OCI-LY1 (cell line): ENCODE results near the gene ZG16B.

Experiments used
- H2AFZ ChIP-seq: fragments of 200-600 bp; sonication (generic), shearing (Covaris generic); 2 replicates; pipeline ENCODE4 v1.6.0; 2014; ENCODE audit warnings: antibody characterized with exemption, mild to moderate bottlenecking, low read length
- H3F3A ChIP-seq: fragments of 200-600 bp; sonication (generic), shearing (Covaris generic); 2 replicates; pipeline ENCODE4 v1.6.0; 2014; ENCODE audit warnings: mild to moderate bottlenecking, antibody characterized with exemption, low read length, moderate library complexity; ENCODE audit not compliant: insufficient read depth
- H3K27ac ChIP-seq: fragments of 200-600 bp; sonication (generic); 2 replicates; pipeline ENCODE4 v1.5.1; 2014; ENCODE audit warnings: low read length, mixed run types, mild to moderate bottlenecking, low read depth; ENCODE audit not compliant: poor library complexity, severe bottlenecking
- H3K27me3 ChIP-seq: fragments of 200-600 bp; sonication (generic); 2 replicates; pipeline ENCODE4 v1.6.0; 2014; ENCODE audit warnings: antibody characterized with exemption, mild to moderate bottlenecking, low read length, moderate library complexity; ENCODE audit not compliant: insufficient read depth
- H3K36me3 ChIP-seq: fragments of 200-600 bp; sonication (generic); 2 replicates; pipeline ENCODE4 v1.6.1; 2014; ENCODE audit warnings: mild to moderate bottlenecking, antibody characterized with exemption, low read length, moderate library complexity, mixed read lengths; ENCODE audit not compliant: insufficient read depth
- H3K4me1 ChIP-seq: fragments of 200-600 bp; sonication (generic); 2 replicates; pipeline ENCODE4 v1.5.1; 2014; ENCODE audit warnings: mild to moderate bottlenecking, low read length, moderate library complexity; ENCODE audit not compliant: insufficient read depth, severe bottlenecking
- H3K4me2 ChIP-seq: fragments of 200-600 bp; sonication (generic), shearing (Covaris generic); 2 replicates; pipeline ENCODE4 v1.6.1; 2014; ENCODE audit warnings: low read length
- H3K4me3 ChIP-seq: fragments of 200-600 bp; sonication (generic); 2 replicates; pipeline ENCODE4 v1.5.1; 2014; ENCODE audit warnings: low read length, low read depth, mild to moderate bottlenecking, mixed read lengths; ENCODE audit not compliant: poor library complexity, severe bottlenecking
- H3K79me2 ChIP-seq: fragments of 200-600 bp; shearing (Covaris generic); 2 replicates; pipeline ENCODE4 v1.6.1; 2016; ENCODE audit warnings: mixed run types, low read length, mixed read lengths; ENCODE audit not compliant: insufficient read depth
- H3K9ac ChIP-seq: fragments of 200-600 bp; sonication (generic), shearing (Covaris generic); 2 replicates; pipeline ENCODE4 v1.6.1; 2014; ENCODE audit warnings: mild to moderate bottlenecking, low read length, mixed read lengths
- H3K9me2 ChIP-seq: fragments of 200-600 bp; sonication (generic), shearing (Covaris generic); 2 replicates; pipeline ENCODE4 v1.6.1; 2014; ENCODE audit warnings: low read depth, mild to moderate bottlenecking, low read length, mixed read lengths
- H3K9me3 ChIP-seq: fragments of 200-600 bp; shearing (Covaris generic); 2 replicates; pipeline ENCODE4 v1.6.1; 2014; ENCODE audit warnings: low read length, mixed read lengths
- H4K20me1 ChIP-seq: fragments of 200-600 bp; sonication (generic), shearing (Covaris generic); 2 replicates; pipeline ENCODE4 v1.6.0; 2016; ENCODE audit warnings: mild to moderate bottlenecking, low read length; ENCODE audit not compliant: insufficient read depth
- EZH2 ChIP-seq: fragments of 200-600 bp; sonication (generic), shearing (Covaris generic); IDR thresholded peaks from 2 replicates; pipeline ENCODE4 v1.8.0; 2017; ENCODE audit warnings: borderline replicate concordance, mixed run types, mild to moderate bottlenecking, antibody characterized with exemption, low read length, moderate library complexity, mixed read lengths
- TF ChIP-seq, protein P1 (sequence below): fragments of 200-600 bp; sonication (generic), shearing (Covaris generic); IDR thresholded peaks from 2 replicates; pipeline ENCODE4 v1.5.1; 2017; ENCODE audit warnings: mild to moderate bottlenecking, antibody characterized with exemption, low read length, moderate library complexity, mixed read lengths

Gene ZG16B

DNA sequence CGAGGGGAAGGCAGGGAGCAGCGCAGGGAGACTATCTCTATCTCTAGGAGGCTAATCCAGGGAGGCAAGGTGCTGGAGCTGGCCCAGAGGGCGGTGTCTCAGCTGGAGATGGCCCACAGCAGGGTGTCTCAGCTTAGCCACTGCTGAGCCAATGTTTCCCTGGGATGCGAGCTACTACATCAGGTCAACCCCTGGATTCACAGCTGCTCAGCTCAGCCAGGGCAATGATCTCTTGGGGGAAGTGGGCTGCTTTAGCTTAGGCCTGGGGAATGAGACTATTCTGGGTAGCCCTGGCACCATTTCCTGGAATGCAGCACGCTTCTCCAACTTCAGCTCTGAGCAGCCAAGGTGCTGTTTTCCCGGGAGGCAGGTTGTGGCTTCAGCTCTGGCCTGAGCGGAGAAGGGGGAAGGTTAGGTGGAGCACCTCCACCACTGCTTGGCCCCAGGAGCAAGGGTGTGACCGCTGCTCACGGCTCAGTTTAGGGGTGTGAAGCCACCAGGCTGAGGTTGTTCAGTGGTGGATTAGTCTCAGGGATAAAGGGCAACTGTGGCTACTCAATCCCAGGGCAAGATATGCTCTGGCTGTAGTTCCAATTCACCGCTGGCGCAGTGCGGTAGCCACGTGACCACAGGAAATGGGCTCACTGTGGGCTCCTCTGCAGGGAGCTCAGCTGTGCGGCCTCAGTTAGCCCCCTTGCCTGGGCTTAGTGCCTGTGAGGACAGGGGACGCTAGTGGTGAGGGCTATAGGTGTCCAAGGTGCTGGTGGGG lies 18.2 kb upstream of the ZG16B start:
- H2AFZ ChIP-seq = no peak overlapping the region
- H3F3A ChIP-seq = no peaks in the 10 kb centered on the region

DNA sequence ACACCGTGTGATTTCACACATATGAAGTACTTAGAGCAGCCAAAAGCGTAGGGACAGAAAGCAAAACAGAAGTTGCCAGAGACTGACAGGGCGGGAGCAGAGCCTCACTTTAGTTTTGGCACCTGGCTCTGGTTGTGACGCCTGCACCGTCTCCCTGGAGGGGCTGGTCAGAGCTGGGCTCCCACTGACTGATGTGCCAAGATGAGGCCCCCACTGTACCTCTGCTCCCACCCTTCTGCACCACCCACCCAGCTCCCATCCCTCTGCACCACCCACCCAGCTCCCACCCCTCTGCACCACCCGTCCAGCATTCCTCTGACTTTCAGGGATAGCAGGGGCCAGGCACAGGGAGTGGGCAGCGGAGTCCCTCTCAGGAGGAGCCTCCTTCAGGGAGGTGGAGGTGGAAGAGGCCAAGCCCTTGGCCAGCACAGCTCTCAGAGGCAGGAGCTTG lies 16.3 kb upstream of the ZG16B start:
- Histone ChIP-seq H3K79me2 (no peaks in the 10 kb centered on the region), H3K9me2 (no peaks in the 10 kb centered on the region), H2AFZ (no peak overlapping the region), H3K9ac (no peak overlapping the region), H3F3A (no peaks in the 10 kb centered on the region), H3K4me3 (no peak overlapping the region), H3K9me3 (no peaks in the 10 kb centered on the region), H3K27me3 (0 out of 2 replicates have a peak, but pooled peaks cover 4% of the 10 kb centered on the region), H3K4me2 (no peak overlapping the region), H4K20me1 (no peaks in the 10 kb centered on the region), H3K27ac (no peak overlapping the region), H3K36me3 (no peaks in the 10 kb centered on the region), H3K4me1 (no peaks in the 10 kb centered on the region)
- TF ChIP-seq EZH2 = no peak
- TF ChIP-seq, protein P1, sequence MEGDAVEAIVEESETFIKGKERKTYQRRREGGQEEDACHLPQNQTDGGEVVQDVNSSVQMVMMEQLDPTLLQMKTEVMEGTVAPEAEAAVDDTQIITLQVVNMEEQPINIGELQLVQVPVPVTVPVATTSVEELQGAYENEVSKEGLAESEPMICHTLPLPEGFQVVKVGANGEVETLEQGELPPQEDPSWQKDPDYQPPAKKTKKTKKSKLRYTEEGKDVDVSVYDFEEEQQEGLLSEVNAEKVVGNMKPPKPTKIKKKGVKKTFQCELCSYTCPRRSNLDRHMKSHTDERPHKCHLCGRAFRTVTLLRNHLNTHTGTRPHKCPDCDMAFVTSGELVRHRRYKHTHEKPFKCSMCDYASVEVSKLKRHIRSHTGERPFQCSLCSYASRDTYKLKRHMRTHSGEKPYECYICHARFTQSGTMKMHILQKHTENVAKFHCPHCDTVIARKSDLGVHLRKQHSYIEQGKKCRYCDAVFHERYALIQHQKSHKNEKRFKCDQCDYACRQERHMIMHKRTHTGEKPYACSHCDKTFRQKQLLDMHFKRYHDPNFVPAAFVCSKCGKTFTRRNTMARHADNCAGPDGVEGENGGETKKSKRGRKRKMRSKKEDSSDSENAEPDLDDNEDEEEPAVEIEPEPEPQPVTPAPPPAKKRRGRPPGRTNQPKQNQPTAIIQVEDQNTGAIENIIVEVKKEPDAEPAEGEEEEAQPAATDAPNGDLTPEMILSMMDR = no peak

More for the DNA sequence above, 18.2 kb upstream of the ZG16B start:
- H3K4me3 ChIP-seq = no peak overlapping the region
- H3K27ac ChIP-seq = no peak overlapping the region
- H3K27me3 ChIP-seq = peaks cover 9% of the 10 kb centered on the region
- no peaks in the 10 kb centered on the region for H3K79me2 ChIP-seq
- no peaks in the 10 kb centered on the region for H3K4me1 ChIP-seq
- H4K20me1 ChIP-seq = no peaks in the 10 kb centered on the region
- H3K9me3 ChIP-seq = no peaks in the 10 kb centered on the region
- TF ChIP-seq EZH2 = no peak
- TF ChIP-seq, protein P1 = no peak
- no peak overlapping the region for H3K9ac ChIP-seq
- H3K36me3 ChIP-seq = no peaks in the 10 kb centered on the region
- H3K4me2 ChIP-seq = no peak overlapping the region
- no peaks in the 10 kb centered on the region for H3K9me2 ChIP-seq

DNA sequence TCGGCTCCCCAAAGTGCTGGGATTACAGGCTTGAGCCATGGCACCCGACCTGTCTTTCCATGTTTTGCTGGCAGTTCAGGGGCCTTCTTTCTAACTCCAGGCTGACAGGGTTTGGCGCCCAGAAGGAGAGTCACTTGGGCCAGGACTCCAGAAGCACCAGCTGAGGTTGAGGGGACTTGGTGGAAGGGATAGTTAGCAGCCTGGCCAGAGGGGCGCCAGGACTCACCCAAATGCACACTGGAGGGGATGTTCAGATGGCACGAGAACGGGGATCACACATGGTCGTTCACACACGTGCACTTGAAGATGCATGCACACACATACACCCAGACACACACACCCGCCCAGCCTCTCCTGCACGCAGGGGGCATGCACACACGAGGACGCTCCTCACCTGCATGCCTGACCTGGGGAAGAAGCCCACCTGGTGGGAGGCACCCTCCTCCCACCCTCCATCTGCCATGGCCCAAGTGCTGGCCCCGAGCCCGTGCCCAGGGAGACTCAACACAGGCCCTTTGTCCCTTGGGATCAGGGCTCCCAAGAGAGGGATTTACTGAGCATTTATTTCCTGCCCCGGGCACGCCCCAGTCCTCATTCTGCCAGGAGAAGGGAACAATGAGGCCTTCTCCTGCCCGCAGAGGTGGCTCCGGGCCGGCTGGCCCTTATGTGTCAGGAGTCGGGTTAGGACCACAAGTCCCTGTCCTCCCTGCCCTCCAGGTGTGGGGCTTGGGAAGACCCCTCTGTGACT lies 15.4 kb upstream of the ZG16B start:
- Histone ChIP-seq H3K9me2 (no peaks in the 10 kb centered on the region), H3K9me3 (no peaks in the 10 kb centered on the region), H3K4me1 (no peaks in the 10 kb centered on the region), H3K27ac (no peak overlapping the region), H3K36me3 (no peaks in the 10 kb centered on the region), H2AFZ (no peak overlapping the region), H3K27me3 (0 out of 2 replicates have a peak, but pooled peaks cover 4% of the 10 kb centered on the region), H3K4me2 (no peak overlapping the region), H4K20me1 (no peaks in the 10 kb centered on the region), H3K4me3 (no peak overlapping the region), H3K9ac (no peak overlapping the region), H3F3A (no peaks in the 10 kb centered on the region), H3K79me2 (no peaks in the 10 kb centered on the region)
- TF ChIP-seq, protein P1 = no peak
- no peak for TF ChIP-seq EZH2
